AG04450 (cell line): ENCODE results near the gene PSEN1. TPM values are rescaled to one million over a fixed set of nuclear protein-coding genes. Genes with fewer than 3 reads are reported as not detected.

Experiments
- CTCF ChIA-PET: fragments of 300-600, 350-600 bp; formaldehyde crosslinking; extraction: SDS; loops from one replicate; lab custom pipeline; 2022; ENCODE audit warnings: antibody characterized with exemption, inconsistent platforms; lab: Charles Lee
- POLR2A ChIA-PET: fragments of 350-600 bp; formaldehyde crosslinking; extraction: SDS; loops from one replicate; lab custom pipeline; 2021; ENCODE audit warnings: antibody characterized with exemption, inconsistent platforms; lab: Yijun Ruan, JAX
- DNase-seq: peaks from one replicate; pipeline ENCODE4 v3.0.0-alpha.2; 2011; ENCODE audit warnings: low read depth, low spot score
- H3K27ac ChIP-seq: one replicate; pipeline ENCODE4 v1.5.1; 2012; ENCODE audit warnings: low read depth, low read length, control low read depth
- H3K27me3 ChIP-seq: one replicate; pipeline ENCODE4 v1.6.0; 2012; ENCODE audit warnings: low read length; ENCODE audit not compliant: control insufficient read depth, insufficient read depth
- H3K4me3 ChIP-seq: 2 replicates; pipeline ENCODE4 v1.5.1; 2011; ENCODE audit warnings: mild to moderate bottlenecking, low read depth, low read length, control low read depth
- H3K9me3 ChIP-seq: 2 replicates; pipeline ENCODE4 v1.5.1; 2012; ENCODE audit warnings: low read length; ENCODE audit not compliant: control insufficient read depth, insufficient read depth
- polyA plus RNA-seq: library from polyadenylated mRNA; depleted of rRNA; stranded (reverse); fragments of >200 nt; gene quantifications from 2 replicates; pipeline ENCODE4 v1.2.3, GENCODE V29; 2011
- TF ChIP-seq, protein P1 (sequence below): IDR thresholded peaks from 2 replicates; pipeline ENCODE4 v1.5.1; 2011; ENCODE audit warnings: low read depth, low read length, control low read depth, inconsistent platforms

PSEN1 gene
- polyA plus RNA-seq, 1 experiment: 20.2 TPM

DNA sequence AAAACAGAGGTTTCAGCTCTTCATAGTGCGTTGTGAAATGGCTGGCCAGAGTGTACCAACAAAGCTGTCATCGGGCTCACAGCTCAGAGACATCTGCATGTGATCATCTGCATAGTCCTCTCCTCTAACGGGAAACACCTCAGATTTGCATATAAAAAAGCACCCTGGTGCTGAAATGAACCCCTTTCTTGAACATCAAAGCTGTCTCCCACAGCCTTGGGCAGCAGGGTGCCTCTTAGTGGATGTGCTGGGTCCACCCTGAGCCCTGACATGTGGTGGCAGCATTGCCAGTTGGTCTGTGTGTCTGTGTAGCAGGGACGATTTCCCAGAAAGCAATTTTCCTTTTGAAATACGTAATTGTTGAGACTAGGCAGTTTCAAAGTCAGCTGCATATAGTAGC lies 86.7 kb downstream of the PSEN1 start:
- Histone ChIP-seq H3K9me3 (no peaks in the 10 kb centered on the region), H3K27me3 (no peaks in the 10 kb centered on the region), H3K4me3 (no peak overlapping the region), H3K27ac (no peak overlapping the region)
- ChIA-PET CTCF (interaction anchor here (1.0 to 2.1 kb wide), 2 partner anchors 26 to 72 kb away, joined by 3 to 5 read pairs; no protein-coding TSS in a partner anchor), POLR2A (interaction anchor here (1.2 to 1.8 kb wide), 2 partner anchors 15 to 34 kb away, joined by 3 read pairs; no protein-coding TSS in a partner anchor)
- DNase-seq: no peak
- TF ChIP-seq, protein P1, sequence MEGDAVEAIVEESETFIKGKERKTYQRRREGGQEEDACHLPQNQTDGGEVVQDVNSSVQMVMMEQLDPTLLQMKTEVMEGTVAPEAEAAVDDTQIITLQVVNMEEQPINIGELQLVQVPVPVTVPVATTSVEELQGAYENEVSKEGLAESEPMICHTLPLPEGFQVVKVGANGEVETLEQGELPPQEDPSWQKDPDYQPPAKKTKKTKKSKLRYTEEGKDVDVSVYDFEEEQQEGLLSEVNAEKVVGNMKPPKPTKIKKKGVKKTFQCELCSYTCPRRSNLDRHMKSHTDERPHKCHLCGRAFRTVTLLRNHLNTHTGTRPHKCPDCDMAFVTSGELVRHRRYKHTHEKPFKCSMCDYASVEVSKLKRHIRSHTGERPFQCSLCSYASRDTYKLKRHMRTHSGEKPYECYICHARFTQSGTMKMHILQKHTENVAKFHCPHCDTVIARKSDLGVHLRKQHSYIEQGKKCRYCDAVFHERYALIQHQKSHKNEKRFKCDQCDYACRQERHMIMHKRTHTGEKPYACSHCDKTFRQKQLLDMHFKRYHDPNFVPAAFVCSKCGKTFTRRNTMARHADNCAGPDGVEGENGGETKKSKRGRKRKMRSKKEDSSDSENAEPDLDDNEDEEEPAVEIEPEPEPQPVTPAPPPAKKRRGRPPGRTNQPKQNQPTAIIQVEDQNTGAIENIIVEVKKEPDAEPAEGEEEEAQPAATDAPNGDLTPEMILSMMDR: no peak

DNA sequence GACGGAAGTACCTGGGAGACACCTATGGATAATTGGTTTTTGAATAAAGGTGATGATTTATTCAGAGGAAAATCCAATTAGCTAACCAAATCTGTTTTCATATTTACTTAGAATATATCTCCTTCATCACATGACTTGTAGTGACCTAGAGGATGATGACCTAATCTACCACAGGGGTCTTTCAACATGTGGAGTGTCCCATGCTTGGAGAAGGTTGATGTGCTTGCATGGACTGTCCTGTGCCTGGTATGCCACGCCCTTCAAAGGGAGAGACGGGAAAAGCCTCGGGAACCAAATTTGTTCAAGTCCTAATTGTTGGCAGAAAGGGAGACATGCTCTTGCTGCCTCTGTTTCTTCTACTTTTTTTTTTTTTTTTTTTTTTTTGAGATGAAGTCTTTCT lies 89.2 kb downstream of the PSEN1 start:
- Histone ChIP-seq H3K9me3 (no peaks in the 10 kb centered on the region), H3K27ac (no peak overlapping the region), H3K4me3 (no peak overlapping the region), H3K27me3 (no peaks in the 10 kb centered on the region)
- TF ChIP-seq, protein P1: no peak
- CTCF ChIA-PET: interaction anchor here (0.7 kb wide), 1 partner anchor 52 kb away, joined by 4 read pairs; no protein-coding TSS in a partner anchor
- POLR2A ChIA-PET: no interaction called here
- DNase-seq: no peak

DNA sequence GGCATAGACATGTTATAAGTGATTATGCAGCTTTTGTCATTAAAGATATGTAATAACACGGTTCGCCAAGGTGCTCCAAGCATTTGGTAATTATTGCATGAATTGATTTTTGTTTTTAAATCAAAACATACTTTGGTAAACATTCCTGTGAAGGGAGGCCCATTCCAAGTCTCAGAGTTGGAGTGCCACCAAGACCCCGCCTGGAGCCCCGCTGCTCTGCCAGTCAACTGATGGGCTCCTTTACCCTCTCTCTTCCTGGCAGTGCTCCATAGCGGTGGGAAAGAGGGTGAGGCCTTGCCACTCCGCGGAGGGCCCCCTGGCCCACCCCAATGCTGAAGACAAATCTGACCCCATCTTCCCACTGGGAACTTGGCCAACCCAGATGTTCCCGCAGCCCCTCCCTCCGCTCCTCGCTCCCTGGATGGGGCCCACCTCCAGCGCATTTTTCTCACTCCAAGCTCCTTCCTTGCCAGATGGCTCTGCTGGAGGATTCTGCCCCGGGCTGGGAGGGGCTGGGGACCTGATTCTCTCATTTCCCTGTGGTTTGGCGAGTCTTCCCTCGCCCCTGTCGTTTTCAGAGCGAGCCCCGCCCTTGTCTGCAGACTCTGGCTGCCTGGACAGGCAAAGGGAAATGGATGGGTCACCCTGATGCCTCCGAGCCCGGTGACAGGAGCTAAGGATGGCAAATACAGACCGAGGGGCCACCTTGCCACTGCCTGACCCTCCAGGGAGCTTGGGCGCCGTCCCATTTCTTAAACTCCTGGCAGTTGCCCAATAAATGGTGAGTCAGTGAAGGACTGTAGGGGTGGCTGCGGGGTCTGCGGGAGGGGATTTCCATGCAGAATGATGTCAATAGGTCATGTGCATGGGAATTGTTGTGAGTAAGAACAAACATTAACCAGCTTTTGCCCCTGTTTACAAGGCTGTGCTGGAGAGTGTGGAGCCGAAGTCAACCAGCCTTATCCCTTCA lies 91.8 kb downstream of the PSEN1 start:
- Histone ChIP-seq H3K9me3 (no peaks in the 10 kb centered on the region), H3K4me3 (peak overlapping the region; percentile 34), H3K27ac (peak overlapping the region; percentile 84), H3K27me3 (no peaks in the 10 kb centered on the region)
- peak; percentile 84 for DNase-seq
- ChIA-PET POLR2A (interaction anchor here (0.6 to 1.2 kb wide), 6 partner anchors 10 to 262 kb away, joined by 3 to 5 read pairs (median 4); partner anchors contain the start of gene RIOX1), CTCF (interaction anchor here (0.7 kb wide), 1 partner anchor 280 kb away, joined by 3 read pairs; no protein-coding TSS in a partner anchor)
- TF ChIP-seq, protein P1: no peak

DNA sequence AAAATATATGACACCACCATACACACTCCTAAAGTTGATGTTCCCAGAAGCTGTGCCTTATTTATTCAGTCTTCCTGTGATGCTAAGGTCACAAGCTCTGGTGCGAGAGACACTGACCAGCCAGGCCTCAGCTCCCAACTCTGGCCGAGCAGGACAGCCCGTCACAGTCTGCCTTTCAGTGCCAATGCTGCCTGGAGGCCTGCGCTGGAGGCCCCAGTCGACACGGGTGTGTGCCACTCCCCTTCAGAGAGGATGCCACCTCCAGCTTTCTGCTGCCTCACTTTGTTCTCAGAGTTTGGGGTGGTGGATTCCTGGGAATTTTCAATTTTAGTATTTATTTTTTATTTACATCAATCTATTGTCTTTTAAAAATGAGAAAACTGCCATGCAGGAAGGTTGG lies 93.7 kb downstream of the PSEN1 start:
- TF ChIP-seq, protein P1: no peak
- Histone ChIP-seq H3K9me3 (no peaks in the 10 kb centered on the region), H3K27me3 (peaks cover 14% of the 10 kb centered on the region), H3K4me3 (no peak overlapping the region), H3K27ac (no peak overlapping the region)
- POLR2A ChIA-PET: no interaction called here
- no peak for DNase-seq
- CTCF ChIA-PET: interaction anchor here (0.9 kb wide), 1 partner anchor 57 kb away, joined by 3 read pairs; no protein-coding TSS in a partner anchor
